GDM1 (cell line): Measurements from ENCODE around the gene ADGRA3.
"Not testable (repeated sequence)": the region's sequence is repeated elsewhere in the genome, so short reads cannot be mapped to it uniquely, and the experiment has no call there.

Source experiments
- DNase-seq: peaks from one replicate; lab custom pipeline; 2025; lab: John Stamatoyannopoulos, UW

Gene ADGRA3

GRCh38 chr4:22440999-22441398 is 74.9 kb downstream of the ADGRA3 start:
- DNase-seq, result no peak

DNA sequence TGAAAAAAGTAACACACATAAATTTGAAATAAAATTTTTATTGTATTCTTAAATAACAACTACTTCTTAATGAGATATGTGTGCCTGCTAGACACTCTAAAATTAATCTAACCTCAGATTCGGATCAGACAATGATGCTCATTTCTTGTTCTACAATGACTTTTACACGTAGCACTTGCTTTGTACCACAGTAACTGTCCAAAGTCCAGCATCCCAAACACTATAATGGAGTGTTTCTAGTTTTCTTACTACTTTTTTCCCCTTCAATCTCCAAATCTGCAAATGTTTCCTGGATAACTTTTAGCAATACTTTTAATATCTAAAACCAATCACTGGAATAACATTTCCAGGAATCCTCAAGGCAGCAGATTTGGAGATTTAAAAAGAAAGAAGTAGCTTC is 75.9 kb downstream of the ADGRA3 start:
- DNase-seq, result no peak

DNA sequence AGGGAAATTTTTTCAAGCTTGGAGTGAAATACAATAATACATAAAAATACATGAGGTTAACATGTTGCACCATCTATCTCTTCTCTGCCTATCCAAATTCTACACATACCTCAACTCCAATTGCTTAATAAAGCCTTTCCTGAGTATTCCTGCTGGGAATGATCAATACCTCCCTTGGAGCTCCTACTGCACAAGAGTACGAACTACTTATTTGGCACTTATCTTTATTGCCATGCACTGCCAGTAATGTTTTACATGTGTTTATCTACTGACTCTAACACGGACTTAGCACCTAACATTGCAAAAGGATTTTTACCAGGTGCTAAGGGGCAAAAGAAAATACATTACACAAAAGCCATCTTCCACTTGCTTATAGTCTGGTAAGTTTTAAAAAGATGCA is 80.2 kb downstream of the ADGRA3 start:
- DNase-seq, result no peak

DNA sequence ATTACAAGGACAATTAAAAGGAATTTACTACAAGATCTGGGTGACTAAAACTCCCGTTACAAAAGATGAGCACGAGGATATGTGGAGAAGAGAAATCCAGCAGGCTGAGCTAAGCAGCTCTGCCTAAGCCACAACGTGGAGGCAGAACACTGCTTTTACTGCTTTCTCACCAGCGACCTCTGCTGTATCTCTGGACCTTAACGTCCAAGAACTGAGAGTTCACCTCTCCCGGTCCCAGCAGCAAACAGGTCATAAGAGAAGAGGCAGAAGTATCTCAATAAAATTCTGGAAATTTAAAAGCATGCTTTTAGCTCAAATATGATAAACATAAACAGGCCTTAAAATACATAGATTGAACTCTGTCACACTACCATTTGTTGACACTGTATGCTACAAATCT is 81.0 kb downstream of the ADGRA3 start:
- DNase-seq, result no peak

DNA sequence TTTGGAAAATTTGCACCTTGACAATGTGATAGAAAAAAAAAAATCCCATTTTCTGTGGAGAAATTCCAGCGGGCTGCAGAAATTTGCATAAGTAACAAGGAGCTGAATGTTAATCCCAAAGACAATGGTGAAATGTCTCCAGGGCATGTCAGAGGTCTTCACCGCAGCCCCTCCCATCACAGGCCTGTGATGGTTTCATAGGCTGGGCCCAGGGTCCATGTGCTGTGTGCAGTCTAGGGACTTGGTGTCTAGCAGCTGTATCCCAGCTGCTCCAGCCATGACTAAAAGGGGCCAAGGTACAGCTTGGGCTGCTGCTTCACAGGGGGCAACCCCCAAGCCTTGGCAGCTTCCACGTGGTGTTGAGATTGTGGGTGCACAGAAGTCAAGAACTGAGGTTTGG is 85.2 kb downstream of the ADGRA3 start:
- no peak for DNase-seq

DNA sequence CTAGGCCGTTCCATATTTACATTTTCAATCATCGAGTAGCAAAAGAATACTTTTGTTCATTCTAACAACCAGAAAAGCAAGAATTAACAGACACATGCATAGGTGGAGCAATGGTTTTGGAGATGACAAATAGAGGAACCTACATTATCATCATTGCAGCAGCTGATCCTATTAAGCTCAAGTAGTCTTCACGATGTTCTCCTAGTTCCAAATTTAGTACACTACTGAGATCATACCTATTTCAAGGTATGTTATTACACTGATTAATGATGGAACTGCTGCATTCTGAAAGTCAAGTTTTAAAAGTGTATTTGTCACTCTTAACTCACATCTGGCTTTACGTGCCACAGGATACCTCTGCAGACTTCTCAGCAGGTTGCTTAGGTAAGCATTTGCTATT is 87.4 kb downstream of the ADGRA3 start:
- no peak for DNase-seq

GRCh38 chr4:22427675-22428074 is 88.2 kb downstream of the ADGRA3 start:
- no peak for DNase-seq

DNA sequence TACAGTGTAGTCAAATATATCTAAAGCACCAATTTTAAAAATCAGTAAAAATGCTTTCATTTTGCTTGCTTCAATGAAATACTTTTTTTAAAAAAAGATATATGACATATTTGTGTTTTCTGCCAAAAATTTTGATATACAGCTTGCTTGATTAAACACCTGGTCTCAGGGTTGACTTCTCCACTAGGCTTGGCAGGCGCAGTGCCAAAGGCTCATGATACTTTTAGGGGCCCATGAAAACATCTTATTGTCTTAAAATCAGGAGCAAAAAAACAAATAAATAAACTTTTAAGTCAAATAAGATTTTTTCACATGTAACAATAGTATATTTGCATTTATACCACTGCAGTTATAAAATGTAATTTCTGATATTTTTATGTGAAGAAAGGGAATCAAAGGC is 95.6 kb downstream of the ADGRA3 start:
- DNase-seq, result no peak

DNA sequence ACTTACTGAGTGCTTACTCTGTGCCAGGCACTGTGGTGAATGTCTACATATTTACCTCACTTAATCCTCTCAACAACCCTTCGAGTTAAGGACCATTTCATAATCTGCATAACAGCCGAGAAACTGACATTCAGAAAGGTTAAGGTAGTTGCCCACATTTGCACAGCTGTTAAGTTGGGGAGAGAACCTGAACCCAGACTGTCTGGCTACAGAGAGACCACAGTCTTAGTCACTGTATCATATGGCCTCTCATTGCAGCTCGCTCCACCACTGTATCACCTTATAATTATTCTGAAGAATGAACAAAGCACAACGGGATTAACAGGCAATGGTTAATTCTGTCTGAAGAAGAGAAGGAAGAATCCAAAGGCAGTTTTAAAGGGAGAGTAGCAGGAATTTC is 98.5 kb downstream of the ADGRA3 start:
- no peak for DNase-seq

DNA sequence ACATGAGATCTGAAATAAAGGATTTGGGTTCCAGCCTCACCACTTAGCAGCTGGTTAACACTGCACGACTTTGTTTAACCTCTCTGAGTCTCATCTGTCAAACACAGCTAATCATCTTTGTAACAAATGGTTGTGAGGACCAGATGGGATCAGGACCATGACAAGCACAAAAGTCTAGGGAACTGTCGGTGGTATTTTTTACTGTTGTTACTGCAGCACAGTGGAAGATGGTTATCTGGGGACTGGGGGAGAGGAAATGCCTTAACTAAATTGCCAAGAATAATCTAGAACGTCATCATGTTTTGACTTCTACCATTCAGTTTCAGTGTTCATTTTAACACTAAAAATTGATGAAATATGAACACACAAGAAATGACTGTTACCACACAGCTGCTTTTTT is 99.5 kb downstream of the ADGRA3 start:
- DNase-seq, result no peak

DNA sequence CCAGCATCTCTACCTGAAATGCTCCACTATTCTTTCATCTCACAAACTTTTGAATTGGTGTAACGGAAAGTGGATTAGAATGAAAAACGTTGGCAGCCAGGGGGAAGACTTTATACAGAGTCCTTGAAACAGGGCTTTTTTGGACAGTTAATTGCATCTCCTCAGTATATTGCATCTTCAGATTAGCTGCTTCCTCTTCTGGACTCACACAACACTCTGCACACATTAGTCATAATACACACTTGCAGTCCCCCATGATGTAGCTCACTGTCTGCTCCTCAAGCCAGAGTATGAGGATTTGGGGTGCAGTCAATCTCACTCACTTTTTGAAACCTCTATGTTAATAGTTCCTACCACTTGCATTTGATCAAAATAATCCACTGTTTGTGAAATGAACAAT is 101.0 kb downstream of the ADGRA3 start:
- no peak for DNase-seq

DNA sequence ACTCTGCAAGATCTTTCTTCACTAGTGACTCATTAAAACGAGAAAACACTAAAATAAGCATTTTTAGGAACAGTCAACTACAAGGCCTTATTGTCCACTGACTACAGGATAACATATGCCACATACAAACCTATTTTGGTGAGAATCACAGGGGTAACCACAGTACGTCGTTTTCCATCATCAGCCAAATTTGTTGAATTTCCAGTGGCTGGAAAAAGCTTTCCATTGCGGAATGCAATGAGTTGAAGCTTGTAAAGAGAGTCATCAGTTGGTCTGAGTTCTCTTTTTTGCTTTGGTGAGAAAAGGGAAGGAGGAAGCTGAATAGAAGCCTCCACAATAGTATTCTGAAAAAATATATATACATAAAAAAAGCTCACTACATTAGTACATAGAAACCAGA is 102.4 kb downstream of the ADGRA3 start:
- no peak for DNase-seq

DNA sequence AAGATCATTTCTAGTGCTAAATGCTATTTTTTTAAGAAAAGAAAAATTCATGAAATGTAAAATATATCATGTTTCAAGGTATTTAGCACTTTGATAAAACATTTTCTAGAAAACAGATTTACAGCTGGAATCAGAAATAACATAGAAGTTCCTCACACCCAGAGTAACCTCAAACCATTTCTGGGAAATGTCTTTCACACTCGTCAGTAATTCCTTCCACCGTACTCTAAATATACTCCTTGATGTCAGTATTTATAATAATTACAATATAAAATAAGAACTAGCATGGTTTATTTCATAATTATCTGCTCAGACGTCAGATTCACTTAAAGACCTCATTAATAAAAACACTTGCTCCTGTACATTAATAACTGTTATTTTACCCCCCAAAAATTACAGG is 103.9 kb downstream of the ADGRA3 start:
- DNase-seq, result no peak

- DNase-seq, result peak; percentile 1
These were observed 105.1 kb downstream of the ADGRA3 start for GRCh38 chr4:22410645-22411247.

GRCh38 chr4:22408474-22408873 is 107.4 kb downstream of the ADGRA3 start:
- DNase-seq, result no peak

GRCh38 chr4:22407361-22407760 is 108.5 kb downstream of the ADGRA3 start:
- DNase-seq, result no peak

DNA sequence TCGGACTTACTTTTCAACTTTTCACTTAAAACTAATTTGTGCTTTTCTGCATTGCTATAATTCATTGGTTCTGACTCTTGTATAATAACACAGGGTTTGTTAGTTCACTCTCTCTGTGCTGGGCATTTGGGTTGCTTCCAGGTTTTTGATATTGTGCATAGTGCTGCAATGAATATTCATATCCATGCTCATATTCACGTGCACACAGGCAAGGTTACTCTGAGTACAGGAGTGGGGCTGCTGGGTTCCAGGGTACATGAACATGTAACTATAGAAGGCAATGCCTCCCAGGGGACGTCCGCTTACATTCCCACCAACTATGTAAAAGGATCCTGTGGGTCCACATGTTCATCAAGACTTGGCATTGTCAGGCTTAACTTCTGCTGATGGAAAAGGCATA is 117.2 kb downstream of the ADGRA3 start:
- no peak for DNase-seq

DNA sequence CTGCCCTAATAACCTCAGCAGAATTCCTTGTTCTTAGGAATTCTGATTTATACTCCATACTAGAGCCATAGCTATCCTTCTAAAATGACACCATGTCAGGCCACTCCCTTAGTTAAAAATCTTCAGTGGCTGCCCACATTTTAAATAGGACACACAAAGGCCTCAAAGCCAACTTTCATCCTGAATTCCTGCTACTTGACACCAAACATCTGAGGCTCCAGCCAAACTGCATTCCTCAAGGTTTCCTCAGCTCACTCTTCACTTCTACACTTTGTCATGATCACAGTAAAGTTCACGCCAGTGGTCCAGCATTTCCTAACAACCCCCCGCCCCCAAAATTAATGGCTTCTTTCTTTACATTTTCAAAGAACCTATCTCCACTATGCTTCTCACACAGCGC is 124.3 kb downstream of the ADGRA3 start:
- no peak for DNase-seq

DNA sequence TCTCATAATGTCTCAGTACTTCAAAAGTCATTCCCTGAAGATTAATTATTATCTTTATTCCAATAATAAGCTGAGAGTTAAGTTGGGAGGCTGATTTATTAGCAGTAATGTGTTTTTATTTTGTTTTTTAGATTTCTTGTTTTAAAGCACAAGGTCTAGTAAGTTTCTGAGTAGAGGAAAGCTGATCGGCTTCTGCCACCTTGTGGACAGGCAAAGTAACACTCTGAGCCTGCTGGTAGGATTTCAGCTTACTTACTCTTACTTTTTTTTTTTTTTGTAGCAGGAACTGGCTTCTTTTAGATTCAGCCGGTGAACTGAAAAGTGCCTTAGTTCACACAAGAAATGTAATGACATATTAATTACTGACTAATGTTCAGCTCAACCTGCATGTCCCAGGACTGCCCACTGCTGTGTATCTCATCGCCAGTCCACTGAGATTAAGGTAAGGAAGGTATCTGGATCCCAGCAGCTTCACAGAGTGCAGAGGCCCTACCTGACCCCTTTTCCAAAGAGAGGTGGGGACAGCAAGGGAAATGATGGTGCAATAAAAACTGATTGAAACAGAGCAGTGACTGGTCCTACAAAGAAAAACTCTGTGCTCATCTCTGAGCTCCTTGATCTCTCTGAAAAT is 126.5 kb downstream of the ADGRA3 start:
- DNase-seq, result no peak

DNA sequence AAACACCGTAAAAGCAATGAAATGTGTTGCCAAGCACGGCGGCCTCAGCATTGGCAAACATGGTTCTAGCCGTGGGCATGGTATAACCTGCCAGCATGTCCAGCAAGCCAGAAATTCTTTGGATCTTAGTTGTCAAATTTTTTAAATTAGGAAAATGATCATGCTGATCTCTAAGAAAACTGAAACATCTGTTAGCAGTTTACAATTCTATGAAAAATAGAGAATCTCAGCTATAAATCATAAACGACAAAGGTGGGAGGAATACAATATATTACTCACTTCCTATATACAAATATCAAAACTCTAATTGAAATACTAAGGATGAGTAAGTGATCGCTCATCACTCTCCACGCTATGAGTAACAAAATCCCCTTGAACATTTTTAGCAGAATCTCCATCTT is 130.3 kb downstream of the ADGRA3 start:
- DNase-seq, result no peak

GRCh38 chr4:22384154-22384553 is 131.7 kb downstream of the ADGRA3 start:
- DNase-seq, result no peak

DNA sequence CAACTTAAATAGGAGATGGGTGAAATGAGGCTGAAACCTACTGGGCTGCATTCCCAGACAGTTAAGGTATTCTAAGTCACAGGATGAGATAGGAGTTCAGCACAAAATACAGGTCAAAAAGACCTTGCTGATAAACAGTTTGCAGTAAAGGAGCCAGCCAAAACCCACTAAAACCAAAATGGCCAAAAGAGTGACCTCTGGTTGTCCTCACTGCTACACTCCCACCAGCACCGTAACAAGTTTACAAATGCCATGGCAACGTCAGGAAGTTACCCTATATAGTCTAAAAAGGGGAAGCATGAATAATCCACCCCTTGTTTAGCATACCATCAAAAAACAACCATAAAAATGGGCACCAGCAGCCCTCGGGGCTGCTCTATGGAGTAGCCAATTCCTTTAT is 133.7 kb downstream of the ADGRA3 start:
- not testable (repeated sequence) for DNase-seq

- no peak for DNase-seq
These were observed 142.9 kb downstream of the ADGRA3 start for GRCh38 chr4:22372986-22373385.

- DNase-seq, result no peak
These were observed 145.8 kb downstream of the ADGRA3 start for GRCh38 chr4:22369901-22370562.
